ENCODE measurements around the gene GMPPB. TPM values are rescaled to one million over a fixed set of nuclear protein-coding genes. Genes with fewer than 3 reads are reported as not detected.

Gene GMPPB
- total RNA-seq, 1 experiment from 2014 or later: 28.0 TPM

GRCh38 chr3:49704629-49705028, 19.1 kb downstream of the GMPPB start:
- ATAC-seq: no peak
- DNase-seq (ENCODE audit: low spot score): no peak
- peaks cover 3% of the 10 kb centered on the region for H3K36me3 Mint-ChIP-seq
- peaks cover 16% of the 10 kb centered on the region for H3K4me1 Mint-ChIP-seq
- POLR2A ChIA-PET: no interaction called here
- no peak overlapping the region for H3K27ac Mint-ChIP-seq
- CTCF ChIA-PET: interaction anchor here (1.6 kb wide), 2 partner anchors 98 to 135 kb away, joined by 6 to 8 read pairs; partner anchors contain the start of gene INKA1
- no peaks in the 10 kb centered on the region for H3K9me3 Mint-ChIP-seq
- H3K27me3 Mint-ChIP-seq (ENCODE audit: low read depth): no peaks in the 10 kb centered on the region
- TF ChIP-seq, protein P1, sequence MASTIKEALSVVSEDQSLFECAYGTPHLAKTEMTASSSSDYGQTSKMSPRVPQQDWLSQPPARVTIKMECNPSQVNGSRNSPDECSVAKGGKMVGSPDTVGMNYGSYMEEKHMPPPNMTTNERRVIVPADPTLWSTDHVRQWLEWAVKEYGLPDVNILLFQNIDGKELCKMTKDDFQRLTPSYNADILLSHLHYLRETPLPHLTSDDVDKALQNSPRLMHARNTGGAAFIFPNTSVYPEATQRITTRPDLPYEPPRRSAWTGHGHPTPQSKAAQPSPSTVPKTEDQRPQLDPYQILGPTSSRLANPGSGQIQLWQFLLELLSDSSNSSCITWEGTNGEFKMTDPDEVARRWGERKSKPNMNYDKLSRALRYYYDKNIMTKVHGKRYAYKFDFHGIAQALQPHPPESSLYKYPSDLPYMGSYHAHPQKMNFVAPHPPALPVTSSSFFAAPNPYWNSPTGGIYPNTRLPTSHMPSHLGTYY (CRISPR knock-in tag; IDR thresholded peaks at IDR 0.05): no peak
- TF ChIP-seq OVOL2 (CRISPR knock-in tag; IDR thresholded peaks at IDR 0.05; ENCODE audit: borderline replicate concordance) (no peak), MLX (CRISPR knock-in tag; IDR thresholded peaks at IDR 0.05) (no peak), ESRRA (CRISPR knock-in tag; IDR thresholded peaks at IDR 0.05; ENCODE audit: borderline replicate concordance) (no peak)
- TF ChIP-seq, protein P2, sequence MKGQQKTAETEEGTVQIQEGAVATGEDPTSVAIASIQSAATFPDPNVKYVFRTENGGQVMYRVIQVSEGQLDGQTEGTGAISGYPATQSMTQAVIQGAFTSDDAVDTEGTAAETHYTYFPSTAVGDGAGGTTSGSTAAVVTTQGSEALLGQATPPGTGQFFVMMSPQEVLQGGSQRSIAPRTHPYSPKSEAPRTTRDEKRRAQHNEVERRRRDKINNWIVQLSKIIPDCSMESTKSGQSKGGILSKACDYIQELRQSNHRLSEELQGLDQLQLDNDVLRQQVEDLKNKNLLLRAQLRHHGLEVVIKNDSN (CRISPR knock-in tag; IDR thresholded peaks at IDR 0.05): no peak
- H3K4me3 Mint-ChIP-seq: no peak overlapping the region

DNA sequence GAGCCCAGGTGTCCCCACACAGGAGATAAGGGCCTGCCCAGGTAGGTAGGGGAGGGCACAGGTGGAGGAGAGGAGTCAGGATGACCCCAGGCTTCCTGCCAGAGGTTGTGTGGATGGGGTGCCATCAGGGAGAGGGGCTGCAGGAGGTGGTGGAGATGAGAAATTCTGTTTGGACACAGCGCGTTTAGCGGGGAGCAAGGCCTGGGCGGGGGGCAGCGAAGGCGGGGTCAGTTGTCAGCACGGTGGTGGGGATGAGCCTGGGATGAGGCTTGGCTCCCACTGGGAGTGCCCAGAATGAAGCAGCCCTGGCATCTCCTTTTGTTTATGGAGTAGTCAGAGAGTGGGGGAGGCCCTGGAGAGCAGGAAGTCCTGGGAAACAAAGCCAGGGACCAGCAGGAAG, 19.8 kb downstream of the GMPPB start:
- ATAC-seq: no peak
- Mint-ChIP-seq H3K27me3 (ENCODE audit: low read depth) (no peaks in the 10 kb centered on the region), H3K4me3 (no peak overlapping the region), H3K27ac (no peak overlapping the region; the same call in 1 of the 2 replicates), H3K36me3 (peaks cover 3% of the 10 kb centered on the region), H3K9me3 (no peaks in the 10 kb centered on the region), H3K4me1 (peaks cover 16% of the 10 kb centered on the region)
- DNase-seq (ENCODE audit: low spot score): no peak
- TF ChIP-seq HMGA2 (CRISPR knock-in tag; IDR thresholded peaks at IDR 0.05) (no peak), CDX4 (CRISPR knock-in tag; IDR thresholded peaks at IDR 0.05; ENCODE audit: borderline replicate concordance) (no peak), FOXK1 (CRISPR knock-in tag; IDR thresholded peaks at IDR 0.05) (no peak), SMAD4 (CRISPR knock-in tag; IDR thresholded peaks at IDR 0.05) (no peak), NR2C2 (CRISPR knock-in tag; IDR thresholded peaks at IDR 0.05) (no peak), RELA (CRISPR knock-in tag; IDR thresholded peaks at IDR 0.05; ENCODE audit: borderline replicate concordance) (no peak), GTF2I (CRISPR knock-in tag; conservative IDR thresholded peaks at IDR 0.05) (no peak), ETV6 (CRISPR knock-in tag; IDR thresholded peaks at IDR 0.05) (no peak), ZBTB21 (CRISPR knock-in tag; IDR thresholded peaks at IDR 0.05; ENCODE audit: borderline replicate concordance) (no peak), CBFB (CRISPR knock-in tag; IDR thresholded peaks at IDR 0.05; ENCODE audit: low read depth) (no peak)
- TF ChIP-seq, protein P3, sequence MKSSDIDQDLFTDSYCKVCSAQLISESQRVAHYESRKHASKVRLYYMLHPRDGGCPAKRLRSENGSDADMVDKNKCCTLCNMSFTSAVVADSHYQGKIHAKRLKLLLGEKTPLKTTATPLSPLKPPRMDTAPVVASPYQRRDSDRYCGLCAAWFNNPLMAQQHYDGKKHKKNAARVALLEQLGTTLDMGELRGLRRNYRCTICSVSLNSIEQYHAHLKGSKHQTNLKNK (CRISPR knock-in tag; IDR thresholded peaks at IDR 0.05): no peak
- ChIA-PET POLR2A (interaction anchor here (0.6 to 1.0 kb wide), 2 partner anchors 15 to 217 kb away, joined by 3 to 4 read pairs; no protein-coding TSS in a partner anchor), CTCF (interaction anchor here (1.0 to 3.7 kb wide), 9 partner anchors 8 to 207 kb away, joined by 3 to 49 read pairs (median 8); partner anchors contain the start of genes AMIGO3, INKA1 and IP6K1)

DNA sequence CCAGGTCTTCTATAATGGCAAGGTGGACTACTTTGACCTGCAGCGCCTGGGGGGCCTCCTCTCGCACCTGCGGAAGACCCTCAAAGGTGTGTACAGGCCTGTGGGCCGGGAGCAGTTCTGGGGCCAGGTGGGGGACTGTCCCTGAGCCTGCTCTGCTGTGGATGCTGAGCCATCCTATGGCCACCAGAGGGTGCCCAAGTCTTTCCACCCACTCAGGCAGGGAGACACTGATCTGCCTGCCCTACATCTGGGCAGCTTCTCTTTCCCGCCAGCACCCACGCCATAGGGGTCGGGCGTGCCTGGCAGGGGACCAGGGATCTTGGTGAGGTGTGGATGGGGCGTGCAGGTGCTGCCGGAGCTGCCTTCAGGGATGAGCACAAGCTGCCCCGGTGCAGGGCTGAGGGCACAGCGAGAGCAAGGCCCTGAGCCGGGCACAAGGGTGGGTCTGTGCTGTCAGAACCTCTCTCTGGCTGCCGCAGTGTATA, 20.3 kb downstream of the GMPPB start:
- POLR2A ChIA-PET: interaction anchor here (0.6 to 1.0 kb wide), 2 partner anchors 15 to 218 kb away, joined by 3 to 4 read pairs; no protein-coding TSS in a partner anchor
- Mint-ChIP-seq H3K9me3 (no peaks in the 10 kb centered on the region), H3K36me3 (peaks cover 3% of the 10 kb centered on the region), H3K27ac (no peak overlapping the region; the same call in 1 of the 2 replicates), H3K27me3 (ENCODE audit: low read depth) (no peaks in the 10 kb centered on the region), H3K4me3 (no peak overlapping the region), H3K4me1 (peaks cover 16% of the 10 kb centered on the region)
- CTCF ChIA-PET: interaction anchor here (0.5 to 3.7 kb wide), 12 partner anchors 9 to 207 kb away, joined by 3 to 49 read pairs (median 6); partner anchors contain the start of genes AMIGO3, GMPPB, INKA1 and IP6K1
- ATAC-seq (peak; percentile 91), DNase-seq (ENCODE audit: low spot score) (peak; percentile 75)
- no peak for TF ChIP-seq ZBTB21 (CRISPR knock-in tag; IDR thresholded peaks at IDR 0.05; ENCODE audit: borderline replicate concordance)
- TF ChIP-seq GRHL2 (CRISPR knock-in tag; IDR thresholded peaks at IDR 0.05; ENCODE audit: insufficient replicate concordance, severe bottlenecking): no peak
- TF ChIP-seq HMGXB4 (CRISPR knock-in tag; IDR thresholded peaks at IDR 0.05): no peak
- TF ChIP-seq TCF7 (CRISPR knock-in tag; IDR thresholded peaks at IDR 0.05; ENCODE audit: low read depth): no peak
- TF ChIP-seq, protein P4, sequence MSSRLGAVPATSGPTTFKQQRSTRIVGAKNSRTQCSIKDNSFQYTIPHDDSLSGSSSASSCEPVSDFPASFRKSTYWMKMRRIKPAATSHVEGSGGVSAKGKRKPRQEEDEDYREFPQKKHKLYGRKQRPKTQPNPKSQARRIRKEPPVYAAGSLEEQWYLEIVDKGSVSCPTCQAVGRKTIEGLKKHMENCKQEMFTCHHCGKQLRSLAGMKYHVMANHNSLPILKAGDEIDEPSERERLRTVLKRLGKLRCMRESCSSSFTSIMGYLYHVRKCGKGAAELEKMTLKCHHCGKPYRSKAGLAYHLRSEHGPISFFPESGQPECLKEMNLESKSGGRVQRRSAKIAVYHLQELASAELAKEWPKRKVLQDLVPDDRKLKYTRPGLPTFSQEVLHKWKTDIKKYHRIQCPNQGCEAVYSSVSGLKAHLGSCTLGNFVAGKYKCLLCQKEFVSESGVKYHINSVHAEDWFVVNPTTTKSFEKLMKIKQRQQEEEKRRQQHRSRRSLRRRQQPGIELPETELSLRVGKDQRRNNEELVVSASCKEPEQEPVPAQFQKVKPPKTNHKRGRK (CRISPR knock-in tag; IDR thresholded peaks at IDR 0.05; ENCODE audit: borderline replicate concordance): no peak
- TF ChIP-seq, protein P5, sequence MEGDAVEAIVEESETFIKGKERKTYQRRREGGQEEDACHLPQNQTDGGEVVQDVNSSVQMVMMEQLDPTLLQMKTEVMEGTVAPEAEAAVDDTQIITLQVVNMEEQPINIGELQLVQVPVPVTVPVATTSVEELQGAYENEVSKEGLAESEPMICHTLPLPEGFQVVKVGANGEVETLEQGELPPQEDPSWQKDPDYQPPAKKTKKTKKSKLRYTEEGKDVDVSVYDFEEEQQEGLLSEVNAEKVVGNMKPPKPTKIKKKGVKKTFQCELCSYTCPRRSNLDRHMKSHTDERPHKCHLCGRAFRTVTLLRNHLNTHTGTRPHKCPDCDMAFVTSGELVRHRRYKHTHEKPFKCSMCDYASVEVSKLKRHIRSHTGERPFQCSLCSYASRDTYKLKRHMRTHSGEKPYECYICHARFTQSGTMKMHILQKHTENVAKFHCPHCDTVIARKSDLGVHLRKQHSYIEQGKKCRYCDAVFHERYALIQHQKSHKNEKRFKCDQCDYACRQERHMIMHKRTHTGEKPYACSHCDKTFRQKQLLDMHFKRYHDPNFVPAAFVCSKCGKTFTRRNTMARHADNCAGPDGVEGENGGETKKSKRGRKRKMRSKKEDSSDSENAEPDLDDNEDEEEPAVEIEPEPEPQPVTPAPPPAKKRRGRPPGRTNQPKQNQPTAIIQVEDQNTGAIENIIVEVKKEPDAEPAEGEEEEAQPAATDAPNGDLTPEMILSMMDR (IDR thresholded peaks at IDR 0.05): peak; percentile 70
- no peak for TF ChIP-seq NFYB (CRISPR knock-in tag; conservative IDR thresholded peaks at IDR 0.05; ENCODE audit: low read depth)
- TF ChIP-seq NFATC4 (CRISPR knock-in tag; IDR thresholded peaks at IDR 0.05): no peak

Data from WTC11 (cell line).